GM12891 (cell line): ENCODE results near the gene GGCX.
A peak's percentile ranks its signal among the peaks of the same experiment; 100 is the strongest.

ENCODE experiments used
- POLR2A ChIP-seq: IDR thresholded peaks from 2 replicates; pipeline ENCODE4 v1.6.1; 2011; ENCODE audit warnings: low read depth, low read length, control low read depth
- POLR2AphosphoS5 ChIP-seq: IDR thresholded peaks from 2 replicates; pipeline ENCODE4 v1.6.1; 2011; ENCODE audit warnings: low read depth, low read length, control low read depth
- SPI1 ChIP-seq: IDR thresholded peaks from 2 replicates; pipeline ENCODE4 v1.6.1; 2011; ENCODE audit warnings: low read depth, low read length, control low read depth
- TAF1 ChIP-seq: IDR thresholded peaks from 2 replicates; pipeline ENCODE4 v1.6.1; 2011; ENCODE audit warnings: low read depth, low read length, control low read depth

- no peak for TF ChIP-seq POLR2A
- TF ChIP-seq TAF1: no peak
- TF ChIP-seq SPI1: peak; percentile 57; the same call in 1 of the 2 replicates
- no peak for TF ChIP-seq POLR2AphosphoS5
Observed at GRCh38 chr2:85511008-85511811, 50.1 kb downstream of the GGCX start.
